IMR-90 (cell line): ENCODE results near the gene EP300. TPM values are rescaled to one million over a fixed set of nuclear protein-coding genes. Genes with fewer than 3 reads are reported as not detected.

Experiments
- ATAC-seq: fragments of 200-7000 bp; cut with Tn5 transposase; 2 replicates; pipeline ENCODE4 v1.9.1; 2020; ENCODE audit warnings: low read depth, mild to moderate bottlenecking, moderate library complexity
- BruUV-seq: library from RNA; stranded (reverse); fragments of 400-500 nt; replicated peaks from 2 replicates; lab custom pipeline; 2021; lab: Mats Ljungman, UMichigan
- CTCF ChIA-PET: fragments of 300-600 bp; formaldehyde crosslinking; extraction: SDS; loops from one replicate; lab custom pipeline; 2021; ENCODE audit warnings: antibody characterized with exemption; lab: Yijun Ruan, JAX
- POLR2A ChIA-PET: fragments of 300-600 bp; sonication (Branson Sonifier 250); formaldehyde crosslinking; loops from one replicate; lab custom pipeline; 2022; ENCODE audit warnings: antibody characterized with exemption; ENCODE audit not compliant: unreplicated experiment; lab: Charles Lee
- DNase-seq: peaks from one replicate; pipeline ENCODE4 v3.0.0; 2013
- H2AFZ ChIP-seq: replicated peaks from 2 replicates; pipeline ENCODE3; 2013; ENCODE audit warnings: low read length, mild to moderate bottlenecking; ENCODE audit not compliant: poor library complexity
- H2AK5ac ChIP-seq: 2 replicates; pipeline ENCODE4 v1.6.1; 2013; ENCODE audit warnings: low read depth, low read length, inconsistent platforms
- H2AK9ac ChIP-seq: replicated peaks from 2 replicates; pipeline ENCODE3; 2013; ENCODE audit warnings: mild to moderate bottlenecking, low read depth, low read length, moderate library complexity; ENCODE audit not compliant: poor library complexity
- H2BK120ac ChIP-seq: 2 replicates; pipeline ENCODE4 v1.6.1; 2013; ENCODE audit warnings: low read depth, low read length, inconsistent platforms
- H2BK15ac ChIP-seq: 3 replicates; pipeline ENCODE4 v1.6.1; 2013; ENCODE audit warnings: low read depth, low read length, inconsistent platforms
- H2BK20ac ChIP-seq: 2 replicates; pipeline ENCODE4 v1.6.1; 2013; ENCODE audit warnings: low read depth, mild to moderate bottlenecking, inconsistent platforms, low read length, moderate library complexity
- H2BK5ac ChIP-seq: 2 replicates; pipeline ENCODE4 v1.6.1; 2013; ENCODE audit warnings: mild to moderate bottlenecking, low read depth, low read length, inconsistent platforms; ENCODE audit not compliant: poor library complexity, severe bottlenecking
- H3K14ac ChIP-seq: replicated peaks from 2 replicates; pipeline ENCODE4 v1.6.1; 2013; ENCODE audit warnings: low read depth, low read length, inconsistent platforms
- H3K18ac ChIP-seq: 2 replicates; pipeline ENCODE4 v1.6.1; 2013; ENCODE audit warnings: low read depth, low read length, control low read depth
- H3K23ac ChIP-seq: 2 replicates; pipeline ENCODE4 v1.6.1; 2013; ENCODE audit warnings: low read depth, low read length, inconsistent platforms
- H3K27ac ChIP-seq: 2 replicates; pipeline ENCODE4 v1.5.1; 2013; ENCODE audit warnings: mild to moderate bottlenecking, control low read depth, low read length; ENCODE audit not compliant: insufficient read depth
- H3K27me3 ChIP-seq: 2 replicates; pipeline ENCODE4 v1.6.1; 2013; ENCODE audit warnings: low read length; ENCODE audit not compliant: control insufficient read depth, insufficient read depth
- H3K36me3 ChIP-seq: 2 replicates; pipeline ENCODE4 v1.6.1; 2013; ENCODE audit warnings: low read length, mixed read lengths; ENCODE audit not compliant: control insufficient read depth, insufficient read depth
- H3K4ac ChIP-seq: 2 replicates; pipeline ENCODE4 v1.6.1; 2013; ENCODE audit warnings: low read depth, low read length, inconsistent platforms
- H3K4me1 ChIP-seq: 2 replicates; pipeline ENCODE4 v1.6.1; 2013; ENCODE audit warnings: low read length, mixed read lengths; ENCODE audit not compliant: control insufficient read depth, insufficient read depth
- H3K4me2 ChIP-seq: 2 replicates; pipeline ENCODE4 v1.6.1; 2013; ENCODE audit warnings: low read depth, mild to moderate bottlenecking, control low read depth, low read length, moderate library complexity
- H3K4me3 ChIP-seq: 2 replicates; pipeline ENCODE4 v1.5.1; 2013; ENCODE audit warnings: low read depth, mild to moderate bottlenecking, control low read depth, low read length, moderate library complexity; ENCODE audit not compliant: insufficient read depth
- H3K56ac ChIP-seq: 2 replicates; pipeline ENCODE4 v1.6.1; 2013; ENCODE audit warnings: low read length, inconsistent platforms; ENCODE audit not compliant: insufficient read depth; ENCODE audit errors: extremely low read depth
- H3K79me1 ChIP-seq, 2 experiments: 2 replicates each; pipeline ENCODE4 v1.6.1; 2013; ENCODE audit warnings: low read length in 2 of 2, inconsistent platforms in 1 of 2, low read depth in 1 of 2
- H3K9ac ChIP-seq: 2 replicates; pipeline ENCODE4 v1.6.1; 2013; ENCODE audit warnings: low read depth, low read length, control low read depth
- H3K9me1 ChIP-seq: 2 replicates; pipeline ENCODE4 v1.6.1; 2013; ENCODE audit warnings: low read length, inconsistent platforms; ENCODE audit not compliant: insufficient read depth
- H3K9me3 ChIP-seq: 2 replicates; pipeline ENCODE4 v1.6.1; 2013; ENCODE audit warnings: low read length; ENCODE audit not compliant: control insufficient read depth, insufficient read depth
- H4K20me1 ChIP-seq: 2 replicates; pipeline ENCODE4 v1.6.1; 2013; ENCODE audit warnings: low read length, inconsistent platforms; ENCODE audit not compliant: insufficient read depth
- H4K5ac ChIP-seq: 2 replicates; pipeline ENCODE4 v1.6.1; 2013; ENCODE audit warnings: mild to moderate bottlenecking, low read depth, low read length, control low read depth
- H4K8ac ChIP-seq, 2 experiments: 2 replicates each; pipeline ENCODE4 v1.6.1; 2013; ENCODE audit warnings: low read depth in 2 of 2, low read length in 2 of 2, control low read depth in 1 of 2, inconsistent platforms in 1 of 2
- H4K91ac ChIP-seq: 2 replicates; pipeline ENCODE4 v1.6.1; 2013; ENCODE audit warnings: low read depth, low read length, inconsistent platforms; ENCODE audit not compliant: insufficient read depth
- BHLHE40 ChIP-seq: fragments of 150-350 bp; IDR thresholded peaks from 2 replicates; pipeline ENCODE4 v1.6.1; 2016; ENCODE audit warnings: mild to moderate bottlenecking, low read depth, low read length
- CEBPB ChIP-seq: IDR thresholded peaks from 2 replicates; pipeline ENCODE4 v1.6.1; 2012; ENCODE audit warnings: low read depth, low read length, improper control_type of control experiment
- CHD1 ChIP-seq: IDR thresholded peaks from 2 replicates; pipeline ENCODE4 v1.6.1; 2012; ENCODE audit warnings: low read depth, low read length, improper control_type of control experiment
- FOS ChIP-seq: fragments of 150-350 bp; IDR thresholded peaks from 2 replicates; pipeline ENCODE4 v1.6.1; 2016; ENCODE audit warnings: low read depth, low read length
- MAFK ChIP-seq: IDR thresholded peaks from 2 replicates; pipeline ENCODE4 v1.6.1; 2012; ENCODE audit warnings: low read depth, low read length, improper control_type of control experiment
- MAZ ChIP-seq: IDR thresholded peaks from 2 replicates; pipeline ENCODE4 v1.6.1; 2012; ENCODE audit warnings: low read depth, mild to moderate bottlenecking, low read length, improper control_type of control experiment, moderate library complexity, borderline replicate concordance
- MXI1 ChIP-seq: IDR thresholded peaks from 2 replicates; pipeline ENCODE4 v1.6.1; 2012; ENCODE audit warnings: low read depth, mild to moderate bottlenecking, low read length, moderate library complexity, borderline replicate concordance
- NFE2L2 ChIP-seq: fragments of 150-350 bp; IDR thresholded peaks from 2 replicates; pipeline ENCODE4 v1.6.1; 2016; ENCODE audit warnings: low read depth, mild to moderate bottlenecking, low read length
- POLR2A ChIP-seq: IDR thresholded peaks from 2 replicates; pipeline ENCODE4 v1.6.1; 2012; ENCODE audit warnings: mild to moderate bottlenecking, low read depth, low read length
- RAD21 ChIP-seq: IDR thresholded peaks from 2 replicates; pipeline ENCODE4 v1.6.1; 2012; ENCODE audit warnings: low read length, improper control_type of control experiment
- RCOR1 ChIP-seq: IDR thresholded peaks from 2 replicates; pipeline ENCODE4 v1.6.1; 2012; ENCODE audit warnings: mild to moderate bottlenecking, low read length, improper control_type of control experiment; ENCODE audit not compliant: insufficient replicate concordance
- RFX5 ChIP-seq: IDR thresholded peaks from 2 replicates; pipeline ENCODE4 v1.8.0; 2012; ENCODE audit warnings: low read depth, mild to moderate bottlenecking, low read length, moderate library complexity
- SMC3 ChIP-seq: fragments of 150-350 bp; IDR thresholded peaks from 2 replicates; pipeline ENCODE4 v1.6.1; 2016; ENCODE audit warnings: low read depth, mild to moderate bottlenecking, antibody characterized with exemption, low read length, moderate library complexity
- WGBS, 2 experiments: methylation state at CpG; one replicate each; pipeline versions ENCODE4 v1.1.5 to v1.1.7; 2013; ENCODE audit warnings: missing lambda C conversion rate in 2 of 2; ENCODE audit not compliant: insufficient read length in 1 of 2; ENCODE audit errors: extremely low coverage in 2 of 2; 5-methylcytosine and 5-hydroxymethylcytosine counted together
- dilution Hi-C: fragments of 300-500 bp; cut with HindIII; formaldehyde crosslinking; loops from one replicate; pipeline ENCODE4 v1.14.3; 2018; ENCODE audit warnings: low sequenced_read_pairs; ENCODE audit not compliant: unreplicated experiment
- in situ Hi-C: fragments of 300-500 bp; cut with MboI; formaldehyde crosslinking; loops from 3 replicates; pipeline ENCODE4 v1.14.3; 2019; ENCODE audit warnings: low sequenced_read_pairs, inconsistent platforms, mixed read lengths
- intact Hi-C: fragments of 100-400 bp; cut with micrococcal nuclease; formaldehyde crosslinking; loops from 2 replicates; pipeline ENCODE4 v1.10.0; 2022
- polyA plus RNA-seq, 3 experiments: library from polyadenylated mRNA; depleted of rRNA; stranded (reverse); fragments of >200 nt; gene quantifications; 2 replicates each; pipeline ENCODE4 v1.2.3, GENCODE V29; 2012; ENCODE audit warnings: low replicate concordance in 1 of 3
- total RNA-seq: library from RNA; depleted of rRNA; stranded (reverse); fragments of >200 nt; gene quantifications from 2 replicates; pipeline ENCODE4 v1.2.3, GENCODE V29; 2012
- TF ChIP-seq, protein P1 (sequence below): fragments of 150-350 bp; IDR thresholded peaks from 2 replicates; pipeline ENCODE4 v1.6.1; 2016; ENCODE audit warnings: low read depth, mild to moderate bottlenecking, low read length, moderate library complexity, borderline replicate concordance
- TF ChIP-seq, protein P2 (sequence below): fragments of 150-350 bp; IDR thresholded peaks from 2 replicates; pipeline ENCODE4 v1.6.1; 2017; ENCODE audit warnings: mild to moderate bottlenecking, antibody characterized with exemption, low read length, low read depth
- TF ChIP-seq, protein P3 (sequence below): conservative IDR thresholded peaks from 2 replicates; pipeline ENCODE4 v1.5.1; 2012; ENCODE audit warnings: mild to moderate bottlenecking, low read depth, low read length, improper control_type of control experiment

Gene EP300
- total and polyA plus RNA-seq, 2 of the 4 experiments (the other 2 are of a cell fraction), result 23.3 to 27.4 TPM

DNA sequence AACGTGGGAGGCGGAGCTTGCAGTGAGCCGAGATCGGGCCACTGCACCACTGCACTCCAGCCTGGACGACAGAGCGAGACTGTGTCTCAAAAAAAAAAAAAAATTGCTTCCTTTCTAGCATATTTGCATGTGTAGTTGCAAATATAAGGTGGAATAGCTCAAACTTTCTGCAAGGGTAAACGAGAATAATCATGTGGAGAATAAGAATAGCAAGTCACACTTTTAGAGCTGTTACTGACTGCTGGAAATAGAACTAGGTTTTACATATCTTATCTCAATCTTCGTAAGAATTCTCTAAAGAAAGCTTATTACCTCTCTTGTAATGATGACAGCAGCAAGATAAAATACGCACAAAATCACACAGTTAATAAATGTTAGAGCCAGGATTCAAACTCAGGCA, 114.3 kb downstream of the EP300 start:
- Histone ChIP-seq H2BK120ac (no peak overlapping the region), H3K18ac (no peak overlapping the region), H2BK20ac (no peak overlapping the region), H3K4me2 (no peak overlapping the region), H4K91ac (no peak overlapping the region), H2AK9ac (no peak overlapping the region), H3K4me3 (no peak overlapping the region), H3K9me3 (no peaks in the 10 kb centered on the region), H3K9ac (no peak overlapping the region), H3K27me3 (no peaks in the 10 kb centered on the region), H4K20me1 (no peaks in the 10 kb centered on the region), H4K8ac (no peak overlapping the region), H3K79me1 (peaks cover 12 to 35% of the 10 kb centered on the region in 2 experiments), H4K5ac (no peak overlapping the region), H2BK15ac (no peak overlapping the region), H2AFZ (no peak overlapping the region), H3K9me1 (no peaks in the 10 kb centered on the region), H2BK5ac (no peak overlapping the region), H2AK5ac (no peak overlapping the region), H3K27ac (no peak overlapping the region), H3K23ac (no peak overlapping the region), H3K4ac (no peak overlapping the region), H3K4me1 (no peaks in the 10 kb centered on the region; the same call in 1 of the 2 replicates), H3K14ac (no peak overlapping the region), H3K56ac (no peak overlapping the region), H3K36me3 (peaks cover 9% of the 10 kb centered on the region; the same call in 1 of the 2 replicates)
- no TSS peak for BruUV-seq
- POLR2A ChIA-PET, result no interaction called here
- intact Hi-C loops (no loop called here), in situ Hi-C loops (no loop called here), dilution Hi-C loops (no loop called here)
- TF ChIP-seq CHD1, result no peak
- no peak for TF ChIP-seq SMC3
- TF ChIP-seq, protein P1, sequence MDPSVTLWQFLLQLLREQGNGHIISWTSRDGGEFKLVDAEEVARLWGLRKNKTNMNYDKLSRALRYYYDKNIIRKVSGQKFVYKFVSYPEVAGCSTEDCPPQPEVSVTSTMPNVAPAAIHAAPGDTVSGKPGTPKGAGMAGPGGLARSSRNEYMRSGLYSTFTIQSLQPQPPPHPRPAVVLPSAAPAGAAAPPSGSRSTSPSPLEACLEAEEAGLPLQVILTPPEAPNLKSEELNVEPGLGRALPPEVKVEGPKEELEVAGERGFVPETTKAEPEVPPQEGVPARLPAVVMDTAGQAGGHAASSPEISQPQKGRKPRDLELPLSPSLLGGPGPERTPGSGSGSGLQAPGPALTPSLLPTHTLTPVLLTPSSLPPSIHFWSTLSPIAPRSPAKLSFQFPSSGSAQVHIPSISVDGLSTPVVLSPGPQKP, result no peak
- TF ChIP-seq MAZ, result no peak
- no peak for TF ChIP-seq RFX5
- no peak for TF ChIP-seq FOS
- no peak for TF ChIP-seq POLR2A
- no peak for TF ChIP-seq NFE2L2
- no peak for TF ChIP-seq RAD21
- TF ChIP-seq, protein P2, sequence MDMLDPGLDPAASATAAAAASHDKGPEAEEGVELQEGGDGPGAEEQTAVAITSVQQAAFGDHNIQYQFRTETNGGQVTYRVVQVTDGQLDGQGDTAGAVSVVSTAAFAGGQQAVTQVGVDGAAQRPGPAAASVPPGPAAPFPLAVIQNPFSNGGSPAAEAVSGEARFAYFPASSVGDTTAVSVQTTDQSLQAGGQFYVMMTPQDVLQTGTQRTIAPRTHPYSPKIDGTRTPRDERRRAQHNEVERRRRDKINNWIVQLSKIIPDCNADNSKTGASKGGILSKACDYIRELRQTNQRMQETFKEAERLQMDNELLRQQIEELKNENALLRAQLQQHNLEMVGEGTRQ, result no peak
- no peak for TF ChIP-seq MAFK
- TF ChIP-seq RCOR1, result no peak
- no peak for TF ChIP-seq MXI1
- TF ChIP-seq, protein P3, sequence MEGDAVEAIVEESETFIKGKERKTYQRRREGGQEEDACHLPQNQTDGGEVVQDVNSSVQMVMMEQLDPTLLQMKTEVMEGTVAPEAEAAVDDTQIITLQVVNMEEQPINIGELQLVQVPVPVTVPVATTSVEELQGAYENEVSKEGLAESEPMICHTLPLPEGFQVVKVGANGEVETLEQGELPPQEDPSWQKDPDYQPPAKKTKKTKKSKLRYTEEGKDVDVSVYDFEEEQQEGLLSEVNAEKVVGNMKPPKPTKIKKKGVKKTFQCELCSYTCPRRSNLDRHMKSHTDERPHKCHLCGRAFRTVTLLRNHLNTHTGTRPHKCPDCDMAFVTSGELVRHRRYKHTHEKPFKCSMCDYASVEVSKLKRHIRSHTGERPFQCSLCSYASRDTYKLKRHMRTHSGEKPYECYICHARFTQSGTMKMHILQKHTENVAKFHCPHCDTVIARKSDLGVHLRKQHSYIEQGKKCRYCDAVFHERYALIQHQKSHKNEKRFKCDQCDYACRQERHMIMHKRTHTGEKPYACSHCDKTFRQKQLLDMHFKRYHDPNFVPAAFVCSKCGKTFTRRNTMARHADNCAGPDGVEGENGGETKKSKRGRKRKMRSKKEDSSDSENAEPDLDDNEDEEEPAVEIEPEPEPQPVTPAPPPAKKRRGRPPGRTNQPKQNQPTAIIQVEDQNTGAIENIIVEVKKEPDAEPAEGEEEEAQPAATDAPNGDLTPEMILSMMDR, result no peak
- no peak for TF ChIP-seq CEBPB
- no peak for TF ChIP-seq BHLHE40
- DNase-seq (no peak), ATAC-seq (no peak)
- 94% methylated on average over 5 of the region's 9 CpGs; no CpG with 5 or more reads in 1 of the 2 experiments for WGBS, 2 experiments
- CTCF ChIA-PET, result interaction anchor here (0.6 to 0.7 kb wide), 2 partner anchors 16 to 278 kb away, joined by 3 read pairs; no protein-coding TSS in a partner anchor
